Endothelial cell (in vitro differentiated cells): ENCODE results near the gene NEDD4L. TPM values are rescaled to one million over a fixed set of nuclear protein-coding genes. Genes with fewer than 3 reads are reported as not detected.

ENCODE experiments used
- DNase-seq: peaks from one replicate; pipeline ENCODE4 v3.0.0; 2021; ENCODE audit warnings: low spot score
- H3K27ac Mint-ChIP-seq: one replicate; pipeline ENCODE4 v1.8.0; 2021; ENCODE audit warnings: mixed read lengths, inconsistent platforms; ENCODE audit not compliant: unreplicated experiment
- H3K27me3 Mint-ChIP-seq: one replicate; pipeline ENCODE4 v1.8.0; 2021; ENCODE audit warnings: mild to moderate bottlenecking, moderate library complexity, mixed read lengths, inconsistent platforms; ENCODE audit not compliant: unreplicated experiment
- H3K36me3 Mint-ChIP-seq: one replicate; pipeline ENCODE4 v1.8.0; 2021; ENCODE audit warnings: mild to moderate bottlenecking, low read depth, mixed read lengths, inconsistent platforms; ENCODE audit not compliant: unreplicated experiment
- H3K4me1 Mint-ChIP-seq: one replicate; pipeline ENCODE4 v1.8.0; 2021; ENCODE audit warnings: mild to moderate bottlenecking, mixed read lengths, inconsistent platforms; ENCODE audit not compliant: unreplicated experiment
- H3K4me3 Mint-ChIP-seq: one replicate; pipeline ENCODE4 v1.8.0; 2021; ENCODE audit warnings: mild to moderate bottlenecking, mixed read lengths, inconsistent platforms; ENCODE audit not compliant: unreplicated experiment
- H3K9me3 Mint-ChIP-seq: one replicate; pipeline ENCODE4 v1.8.0; 2021; ENCODE audit warnings: mixed read lengths, inconsistent platforms; ENCODE audit not compliant: unreplicated experiment
- total RNA-seq: library from RNA; stranded (reverse); fragmentation: NEBNext Ultra II Directional; extraction: Animal tissue kit (Norgen Biotek cat#: 25700); gene quantifications from one replicate; pipeline ENCODE4 v1.2.1, GENCODE V29; 2021; ENCODE audit not compliant: unreplicated experiment
- TF ChIP-seq, protein P1 (sequence below): fragments of 200-600 bp; sonication (generic); IDR thresholded peaks from one replicate; pipeline ENCODE4 v1.5.0; 2021; ENCODE audit warnings: antibody characterized with exemption; ENCODE audit not compliant: unreplicated experiment

NEDD4L gene
- total RNA-seq, 1 donor from 2014 or later = 42.8 TPM

DNA sequence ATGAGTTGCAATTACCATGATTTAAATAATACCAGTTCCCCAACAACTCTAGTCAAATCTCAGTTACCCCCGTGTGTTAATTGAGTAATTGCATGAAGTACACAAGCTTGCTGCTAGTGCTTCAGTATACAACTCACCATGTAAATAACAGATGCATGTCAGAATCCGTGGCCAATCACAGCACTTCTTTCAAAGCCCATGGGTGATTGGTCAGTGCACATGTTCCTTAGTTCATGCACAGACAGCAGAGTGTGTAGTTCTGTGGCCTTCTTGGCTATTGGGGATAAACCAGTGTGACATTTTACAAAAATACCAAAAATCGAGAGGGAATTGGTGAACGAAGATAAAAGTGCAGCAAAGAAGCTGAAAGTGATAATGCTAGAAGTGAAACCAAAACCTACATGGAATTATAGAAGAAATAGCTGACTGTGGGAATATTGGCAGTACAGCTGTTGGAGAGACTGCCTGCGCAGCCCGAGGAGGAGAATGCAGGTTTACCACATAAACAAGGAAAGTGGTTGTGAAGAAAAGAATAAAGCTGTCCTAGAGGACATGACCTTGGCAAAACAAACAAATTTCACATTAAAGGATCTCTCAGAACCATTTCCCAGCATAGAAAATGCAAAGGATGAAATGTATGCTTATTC is 59.4 kb downstream of the NEDD4L start:
- H3K9me3 Mint-ChIP-seq = no peaks in the 10 kb centered on the region
- no peaks in the 10 kb centered on the region for H3K36me3 Mint-ChIP-seq
- no peak overlapping the region for H3K4me3 Mint-ChIP-seq
- no peaks in the 10 kb centered on the region for H3K27me3 Mint-ChIP-seq
- no peak for DNase-seq
- TF ChIP-seq, protein P1, sequence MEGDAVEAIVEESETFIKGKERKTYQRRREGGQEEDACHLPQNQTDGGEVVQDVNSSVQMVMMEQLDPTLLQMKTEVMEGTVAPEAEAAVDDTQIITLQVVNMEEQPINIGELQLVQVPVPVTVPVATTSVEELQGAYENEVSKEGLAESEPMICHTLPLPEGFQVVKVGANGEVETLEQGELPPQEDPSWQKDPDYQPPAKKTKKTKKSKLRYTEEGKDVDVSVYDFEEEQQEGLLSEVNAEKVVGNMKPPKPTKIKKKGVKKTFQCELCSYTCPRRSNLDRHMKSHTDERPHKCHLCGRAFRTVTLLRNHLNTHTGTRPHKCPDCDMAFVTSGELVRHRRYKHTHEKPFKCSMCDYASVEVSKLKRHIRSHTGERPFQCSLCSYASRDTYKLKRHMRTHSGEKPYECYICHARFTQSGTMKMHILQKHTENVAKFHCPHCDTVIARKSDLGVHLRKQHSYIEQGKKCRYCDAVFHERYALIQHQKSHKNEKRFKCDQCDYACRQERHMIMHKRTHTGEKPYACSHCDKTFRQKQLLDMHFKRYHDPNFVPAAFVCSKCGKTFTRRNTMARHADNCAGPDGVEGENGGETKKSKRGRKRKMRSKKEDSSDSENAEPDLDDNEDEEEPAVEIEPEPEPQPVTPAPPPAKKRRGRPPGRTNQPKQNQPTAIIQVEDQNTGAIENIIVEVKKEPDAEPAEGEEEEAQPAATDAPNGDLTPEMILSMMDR = no peak
- no peak overlapping the region for H3K27ac Mint-ChIP-seq
- peaks cover 4% of the 10 kb centered on the region for H3K4me1 Mint-ChIP-seq

DNA sequence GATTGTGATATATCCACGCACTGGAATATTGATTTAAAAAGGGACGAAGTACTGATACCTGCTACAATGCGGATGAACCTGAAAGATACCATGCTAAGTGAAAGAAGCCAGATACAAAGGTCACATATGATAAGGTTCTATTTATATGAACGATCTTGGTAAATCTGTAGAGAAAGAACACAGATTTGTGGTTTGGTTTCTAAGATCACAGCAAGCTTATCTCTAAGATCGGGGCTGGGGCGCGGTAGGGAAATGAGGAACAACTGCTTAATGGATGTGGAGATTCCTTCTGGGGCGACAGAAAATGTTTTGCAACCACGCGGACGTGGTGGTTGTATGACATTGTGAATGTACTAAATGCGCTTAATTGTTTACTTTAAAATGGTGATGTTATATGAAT is 60.1 kb downstream of the NEDD4L start:
- Mint-ChIP-seq H3K9me3 (no peaks in the 10 kb centered on the region), H3K4me1 (peaks cover 4% of the 10 kb centered on the region), H3K4me3 (no peak overlapping the region), H3K36me3 (no peaks in the 10 kb centered on the region), H3K27me3 (no peaks in the 10 kb centered on the region), H3K27ac (no peak overlapping the region)
- TF ChIP-seq, protein P1 = no peak
- DNase-seq = no peak

DNA sequence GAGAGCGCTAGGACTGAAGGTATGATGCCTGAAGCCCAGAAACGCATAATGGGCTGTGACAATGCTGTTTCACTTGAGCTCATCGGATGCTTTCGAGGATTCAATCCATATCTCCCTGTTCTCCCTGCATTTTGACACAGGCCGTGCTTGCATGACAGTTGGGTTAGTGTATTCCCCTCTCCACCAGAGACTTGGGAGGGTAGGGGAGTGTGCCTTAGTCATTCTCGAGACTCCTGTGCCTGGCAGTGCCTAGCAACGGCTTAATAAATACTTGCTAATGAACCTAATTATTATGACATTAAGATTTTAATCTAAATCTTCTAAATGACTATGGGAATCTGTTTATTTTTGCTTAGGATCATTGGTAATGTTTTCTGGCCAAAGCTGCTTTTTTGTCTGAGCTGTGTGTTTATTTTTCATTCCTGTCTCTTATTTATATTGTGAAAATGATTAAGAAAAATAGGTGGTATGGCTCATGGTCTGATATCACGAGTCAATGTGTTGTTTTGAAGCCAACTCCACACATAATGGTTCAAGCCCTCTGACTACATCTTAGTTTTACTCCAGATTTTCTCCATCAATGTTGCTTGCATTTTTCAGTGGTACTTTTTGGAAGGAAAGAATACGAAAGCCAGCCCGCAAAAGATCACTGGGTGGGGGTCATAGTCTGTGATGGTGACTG is 61.3 kb downstream of the NEDD4L start:
- Mint-ChIP-seq H3K27me3 (no peaks in the 10 kb centered on the region), H3K9me3 (no peaks in the 10 kb centered on the region), H3K4me3 (no peak overlapping the region), H3K36me3 (no peaks in the 10 kb centered on the region), H3K4me1 (peaks cover 4% of the 10 kb centered on the region), H3K27ac (no peak overlapping the region)
- TF ChIP-seq, protein P1 = no peak
- DNase-seq = no peak

DNA sequence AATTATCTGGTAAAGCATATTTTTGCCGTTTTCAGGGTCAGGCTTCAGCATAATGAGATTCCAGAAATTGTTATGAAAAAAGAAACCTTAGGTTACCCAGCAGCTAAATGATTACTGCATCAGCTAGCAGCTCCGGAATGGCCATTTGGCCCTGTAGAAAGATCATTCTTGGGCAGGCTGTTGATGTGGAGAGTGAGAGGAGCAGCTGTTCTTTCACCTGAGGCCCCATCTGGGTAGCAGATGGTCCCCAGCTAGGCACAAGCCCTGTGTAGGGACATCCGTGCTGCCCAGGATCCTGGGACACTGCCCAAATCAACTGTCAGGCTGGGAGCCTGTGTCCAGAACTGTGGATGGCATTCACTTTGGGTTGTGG is 61.8 kb downstream of the NEDD4L start:
- TF ChIP-seq, protein P1 = no peak
- Mint-ChIP-seq H3K36me3 (no peaks in the 10 kb centered on the region), H3K27me3 (no peaks in the 10 kb centered on the region), H3K4me3 (no peak overlapping the region), H3K9me3 (no peaks in the 10 kb centered on the region), H3K27ac (no peak overlapping the region), H3K4me1 (peaks cover 4% of the 10 kb centered on the region)
- no peak for DNase-seq
